ENCODE results near the gene ZNF136.

Gene ZNF136

DNA sequence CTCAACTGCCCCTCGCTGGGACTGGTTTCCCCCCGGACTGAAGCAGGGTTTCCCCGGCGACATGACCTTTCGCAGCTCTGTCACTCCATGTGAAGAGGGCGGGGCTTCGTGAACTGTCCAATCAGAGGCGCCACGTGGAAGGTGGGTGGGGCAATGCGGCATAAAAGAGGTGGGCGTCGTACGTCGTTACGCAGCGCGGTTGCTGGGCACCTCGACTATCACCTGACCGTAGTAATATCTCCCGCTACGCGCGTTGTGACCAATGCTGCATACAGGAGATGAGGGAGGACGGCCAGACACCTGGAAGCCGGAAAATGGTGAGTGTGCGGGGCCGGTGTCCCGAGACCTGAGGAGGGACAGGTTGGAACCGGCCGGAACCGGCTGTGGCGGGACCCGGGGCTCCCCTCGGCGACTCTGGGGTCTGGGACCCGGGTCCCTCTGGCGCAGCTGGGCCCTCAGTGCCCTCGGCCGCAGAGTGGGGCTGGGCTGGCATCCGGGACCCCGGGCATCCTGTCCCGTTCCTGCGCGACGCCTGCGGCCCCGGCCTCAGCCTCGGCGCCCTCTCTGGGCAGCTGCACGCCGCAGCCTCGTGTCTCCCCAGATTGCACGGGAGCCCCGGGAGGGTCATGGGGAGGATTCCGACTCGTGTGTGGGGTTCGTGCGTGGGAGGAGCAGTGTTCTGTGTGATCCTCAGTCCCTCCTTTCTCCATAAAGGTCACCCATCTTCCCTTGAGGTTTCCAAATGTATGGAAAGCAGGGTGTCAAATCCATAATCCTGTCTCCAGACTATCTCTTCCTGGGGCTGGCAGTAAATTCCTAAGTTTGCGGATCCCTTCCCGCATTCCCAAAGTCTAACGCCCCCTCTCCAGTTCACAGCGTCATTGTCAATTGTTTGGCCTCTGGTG, 32.2 kb downstream of the ZNF136 start:
- no peak for DNase-seq

DNA sequence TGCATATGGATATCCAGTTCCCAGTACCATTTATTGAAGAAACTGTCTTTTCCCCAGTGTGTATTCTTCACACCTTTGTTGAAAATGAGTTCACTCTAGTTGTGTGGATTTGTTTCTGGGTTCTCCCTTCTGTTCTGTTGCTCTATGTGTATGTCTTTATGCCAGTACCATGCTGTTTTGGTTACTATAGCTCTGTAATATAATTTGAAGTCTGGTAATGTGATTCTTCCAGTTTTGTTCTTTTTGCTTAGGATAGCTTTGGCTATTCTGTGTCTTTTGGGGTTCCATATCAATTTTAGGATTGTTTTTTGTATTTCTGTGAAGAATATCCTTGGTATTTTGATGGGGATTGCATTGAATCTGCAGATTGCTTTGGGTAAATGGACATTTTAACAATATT, 35.2 kb downstream of the ZNF136 start:
- no peak for DNase-seq

DNA sequence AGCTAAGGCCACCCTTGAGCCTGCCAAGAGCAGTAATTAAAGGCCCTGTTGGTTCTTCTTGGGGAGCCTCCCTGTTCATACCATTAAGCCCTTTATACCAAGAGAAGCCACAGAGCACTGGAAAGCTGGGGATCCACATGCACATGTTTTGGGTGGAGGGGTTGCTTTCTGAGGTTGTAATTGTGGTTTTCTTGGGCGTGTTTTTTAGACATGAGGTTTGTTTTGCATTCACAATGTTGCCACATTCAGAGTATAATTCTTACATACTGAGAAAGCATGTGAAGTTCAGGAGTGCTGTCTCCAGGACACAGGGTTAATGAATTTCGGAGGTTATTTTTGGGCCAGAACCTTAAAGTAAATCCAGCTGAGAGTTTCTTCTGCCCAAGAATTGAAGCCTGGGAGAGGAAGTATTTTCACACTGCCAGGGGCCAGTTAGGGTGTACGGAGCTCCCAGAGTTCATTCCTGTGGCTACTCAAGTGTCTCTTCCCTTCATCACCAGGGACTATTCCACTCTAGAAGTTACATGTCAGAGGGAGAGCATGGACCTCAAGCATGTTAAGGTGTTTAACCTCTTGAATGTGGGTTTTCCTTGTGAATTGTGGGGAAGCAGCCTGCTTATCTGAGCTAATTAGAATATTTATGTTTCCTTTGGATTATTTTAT, 37.0 kb downstream of the ZNF136 start:
- no peak for DNase-seq

GRCh38 chr19:12202250-12202649, 39.4 kb downstream of the ZNF136 start:
- DNase-seq, result no peak

DNA sequence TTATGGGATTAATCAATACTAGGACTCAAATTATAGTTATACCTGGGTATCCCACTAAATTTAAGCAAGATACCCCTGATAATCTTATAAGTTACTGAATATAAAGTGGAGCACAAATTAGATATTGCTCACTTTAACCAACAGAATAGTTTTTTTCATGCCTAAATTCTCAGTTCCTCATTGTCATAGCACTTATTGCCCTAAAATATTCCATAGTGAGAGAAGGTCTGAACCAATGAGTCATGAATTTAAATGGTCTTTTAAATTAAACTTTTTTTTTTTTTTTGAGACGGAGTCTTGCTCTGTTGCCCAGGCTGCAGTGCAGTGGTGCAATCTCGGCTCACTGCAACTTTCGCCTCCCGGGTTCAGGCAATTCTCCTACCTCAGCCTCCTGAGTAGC, 42.4 kb downstream of the ZNF136 start:
- DNase-seq, result no peak

- DNase-seq, result no peak
These were observed 45.3 kb downstream of the ZNF136 start for GRCh38 chr19:12208221-12208620.

DNA sequence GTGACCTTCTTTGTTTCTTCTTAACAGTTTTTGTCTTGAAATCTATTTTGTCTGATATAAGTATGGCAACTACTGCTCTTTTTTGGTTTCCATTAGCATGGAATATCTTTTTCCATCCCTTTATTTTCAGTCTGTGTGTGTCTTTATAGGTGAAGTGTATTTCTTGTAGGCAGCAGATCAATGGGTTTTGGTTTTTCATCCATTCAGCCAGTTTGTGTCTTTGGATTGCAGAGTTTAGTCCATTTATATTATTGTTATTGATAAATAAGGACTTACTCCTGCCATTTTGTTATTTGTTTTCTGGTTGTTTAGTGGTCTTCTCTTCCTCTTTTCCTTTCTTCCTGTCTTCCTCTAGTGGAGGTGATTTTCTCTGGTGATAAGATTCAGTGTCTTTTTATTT, 54.4 kb downstream of the ZNF136 start:
- no peak for DNase-seq

GRCh38 chr19:12222980-12223630, 60.2 kb downstream of the ZNF136 start:
- DNase-seq, result no peak

DNA sequence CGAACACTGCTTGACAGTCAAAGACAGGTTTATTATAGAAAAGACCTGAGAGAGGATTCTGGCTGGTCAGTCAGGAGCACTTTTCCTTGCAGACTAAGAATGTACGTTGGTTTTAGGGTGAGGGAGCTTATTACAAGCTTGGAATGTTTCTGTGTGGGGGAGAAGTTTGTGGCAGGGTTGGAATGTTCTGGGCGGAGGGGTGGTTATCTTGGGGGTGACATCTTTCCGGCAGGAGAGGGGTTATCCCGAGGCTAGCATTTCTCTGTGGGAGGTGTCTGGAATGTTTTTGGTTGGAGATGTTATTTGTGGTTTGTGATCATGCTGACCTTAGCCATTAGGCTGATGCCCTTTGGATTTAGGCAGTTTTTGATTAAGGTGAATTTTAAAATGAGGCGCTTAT, 61.8 kb downstream of the ZNF136 start:
- DNase-seq, result no peak

GRCh38 chr19:12229990-12230389, 67.1 kb downstream of the ZNF136 start:
- DNase-seq, result no peak

DNA sequence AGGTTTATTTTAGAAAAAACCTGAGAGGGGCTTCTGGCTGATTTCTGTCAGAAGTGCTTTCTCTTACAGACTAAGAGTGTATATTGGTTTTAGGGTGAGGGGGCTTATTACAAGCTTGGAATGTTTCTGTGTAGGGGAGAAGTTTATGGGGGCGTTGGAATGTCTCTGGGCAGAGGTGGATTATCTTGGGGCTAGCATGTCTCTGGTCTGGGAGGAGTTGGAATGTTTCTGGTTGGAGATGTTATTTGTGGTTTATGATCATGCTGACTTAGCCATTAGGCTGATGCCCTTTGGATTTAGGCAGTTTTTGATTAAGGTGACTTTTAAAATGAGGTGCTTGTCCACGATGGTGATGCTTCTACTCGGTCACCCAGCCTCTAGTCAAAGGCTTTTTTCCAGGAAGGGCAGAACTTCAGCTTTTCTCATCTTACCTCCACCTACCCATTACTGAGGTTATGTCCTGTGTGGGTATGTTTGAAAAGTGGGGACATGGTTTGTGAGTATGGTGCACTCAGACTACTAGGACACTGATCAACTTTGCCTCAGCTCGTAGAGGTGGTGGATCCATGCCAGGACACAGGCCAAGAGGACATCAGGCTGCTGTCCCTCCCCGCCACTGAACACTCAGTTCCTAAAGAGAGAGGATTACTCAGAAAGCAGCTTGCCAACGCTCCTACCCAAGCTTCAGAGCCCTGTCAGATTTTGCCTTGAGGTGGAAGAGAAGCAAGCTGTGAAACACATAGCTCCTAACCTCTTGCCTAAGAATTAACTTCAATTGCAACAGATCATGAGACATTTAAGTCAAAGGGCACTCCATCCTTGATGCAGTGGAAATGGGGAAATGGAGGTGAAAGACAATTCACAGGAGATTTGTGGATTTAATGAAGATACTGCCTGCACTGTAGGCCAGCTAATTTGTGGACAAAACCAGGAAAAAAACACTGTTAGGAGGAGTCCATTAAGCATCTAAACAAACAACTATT, 68.1 kb downstream of the ZNF136 start:
- no peak for DNase-seq

- no peak for DNase-seq
These were observed 70.1 kb downstream of the ZNF136 start for GRCh38 chr19:12232961-12233360.

GRCh38 chr19:12237143-12237839, 74.4 kb downstream of the ZNF136 start:
- DNase-seq, result no peak
